ENCODE results near the gene C10orf143.

Gene C10orf143

GRCh38 chr10:130050721-130051120 lies 59.9 kb downstream of the C10orf143 start:
- no peak for DNase-seq

- no peak for DNase-seq
These were observed 60.6 kb downstream of the C10orf143 start for GRCh38 chr10:130049987-130050386.

- DNase-seq, result no peak
These were observed 61.4 kb downstream of the C10orf143 start for GRCh38 chr10:130049244-130049643.

GRCh38 chr10:130048081-130048480 lies 62.5 kb downstream of the C10orf143 start:
- no peak for DNase-seq

GRCh38 chr10:130047336-130047735 lies 63.3 kb downstream of the C10orf143 start:
- DNase-seq, result no peak

- no peak for DNase-seq
These were observed 64.0 kb downstream of the C10orf143 start for GRCh38 chr10:130046591-130046990.

- DNase-seq, result no peak
These were observed 64.8 kb downstream of the C10orf143 start for GRCh38 chr10:130045801-130046321.

- no peak for DNase-seq
These were observed 65.5 kb downstream of the C10orf143 start for GRCh38 chr10:130045091-130045652.

- DNase-seq, result no peak
These were observed 66.3 kb downstream of the C10orf143 start for GRCh38 chr10:130044067-130045061.

GRCh38 chr10:130043491-130043890 lies 67.1 kb downstream of the C10orf143 start:
- DNase-seq, result no peak

GRCh38 chr10:130042381-130042780 lies 68.2 kb downstream of the C10orf143 start:
- DNase-seq, result no peak

GRCh38 chr10:130041451-130042371 lies 68.9 kb downstream of the C10orf143 start:
- DNase-seq, result no peak

- DNase-seq, result no peak
These were observed 69.8 kb downstream of the C10orf143 start for GRCh38 chr10:130040817-130041330.

- DNase-seq, result no peak
These were observed 70.3 kb downstream of the C10orf143 start for GRCh38 chr10:130040351-130040750.

- no peak for DNase-seq
These were observed 71.5 kb downstream of the C10orf143 start for GRCh38 chr10:130039141-130039540.

- no peak for DNase-seq
These were observed 72.0 kb downstream of the C10orf143 start for GRCh38 chr10:130038611-130039109.

- no peak for DNase-seq
These were observed 72.5 kb downstream of the C10orf143 start for GRCh38 chr10:130038019-130038555.

GRCh38 chr10:130037169-130037661 lies 73.4 kb downstream of the C10orf143 start:
- DNase-seq, result no peak

- no peak for DNase-seq
These were observed 74.1 kb downstream of the C10orf143 start for GRCh38 chr10:130036296-130037065.

- DNase-seq, result no peak
These were observed 81.4 kb downstream of the C10orf143 start for GRCh38 chr10:130029209-130029608.

- DNase-seq, result no peak
These were observed 82.2 kb downstream of the C10orf143 start for GRCh38 chr10:130028465-130028819.

All from NCI-H1092 (cell line).